ENCODE data around the gene SLC29A2.
"Not testable (repeated sequence)": the region's sequence is repeated elsewhere in the genome, so short reads cannot be mapped to it uniquely, and the experiment has no call there.

The SLC29A2 gene
- 9.8 reads per million, percentile 31 among the genes with 10 or more reads in this experiment for total RNA-seq

GRCh38 chr11:66371627-66372415, at the start of gene SLC29A2:
SLC29A2 (minus strand) TSS chr11:66371760; CDS start chr11:66371591, 169 bp downstream.
- peak; percentile 63 for DNase-seq

DNA sequence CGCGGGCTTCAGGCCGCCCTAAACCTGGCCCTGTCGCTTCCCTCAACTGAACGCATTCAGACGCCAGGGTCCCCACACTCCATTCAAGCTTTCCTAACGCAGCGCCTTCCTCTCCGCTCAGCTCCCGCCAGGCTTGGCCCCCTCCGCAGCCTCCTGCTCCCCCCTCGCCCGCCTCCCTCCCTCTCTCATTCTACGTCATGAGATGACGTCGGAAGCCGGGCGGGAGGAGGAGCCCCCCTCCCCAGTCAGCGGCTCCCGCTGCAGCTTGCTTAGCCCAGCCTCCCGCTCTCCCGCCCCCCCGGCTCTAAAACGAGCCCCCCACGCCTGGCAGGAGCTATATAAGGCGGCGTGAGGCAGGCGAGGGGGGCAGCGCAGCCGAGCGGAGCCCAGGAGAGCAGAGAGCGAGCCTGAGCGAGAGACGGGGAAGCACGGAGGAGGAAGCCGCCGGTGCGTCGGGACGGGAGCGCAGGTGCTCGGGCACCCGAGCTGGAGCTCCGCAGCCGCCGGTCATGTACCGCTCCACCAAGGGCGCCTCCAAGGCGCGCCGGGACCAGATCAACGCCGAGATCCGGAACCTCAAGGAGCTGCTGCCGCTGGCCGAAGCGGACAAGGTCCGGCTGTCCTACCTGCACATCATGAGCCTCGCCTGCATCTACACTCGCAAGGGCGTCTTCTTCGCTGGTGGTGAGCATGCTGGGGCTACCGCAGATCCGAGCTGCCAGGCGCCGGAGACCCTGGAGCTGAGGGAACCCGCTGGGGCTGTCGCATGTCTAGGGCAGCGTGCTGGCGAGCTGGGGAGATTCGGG, 49.3 kb upstream of the SLC29A2 start, which contains the start of gene NPAS4:
Gene NPAS4 (plus strand): TSS at position 365 of the 806 bp plus-strand sequence. CDS start 145 bp downstream, at position 510.
- DNase-seq, result no peak

GRCh38 chr11:66419825-66420224, 48.3 kb upstream of the SLC29A2 start:
- DNase-seq, result no peak

- no peak for DNase-seq
These were observed 47.4 kb upstream of the SLC29A2 start for GRCh38 chr11:66418986-66419308.

- peak; percentile 38 for DNase-seq
These were observed 46.8 kb upstream of the SLC29A2 start for GRCh38 chr11:66418168-66418985.

DNA sequence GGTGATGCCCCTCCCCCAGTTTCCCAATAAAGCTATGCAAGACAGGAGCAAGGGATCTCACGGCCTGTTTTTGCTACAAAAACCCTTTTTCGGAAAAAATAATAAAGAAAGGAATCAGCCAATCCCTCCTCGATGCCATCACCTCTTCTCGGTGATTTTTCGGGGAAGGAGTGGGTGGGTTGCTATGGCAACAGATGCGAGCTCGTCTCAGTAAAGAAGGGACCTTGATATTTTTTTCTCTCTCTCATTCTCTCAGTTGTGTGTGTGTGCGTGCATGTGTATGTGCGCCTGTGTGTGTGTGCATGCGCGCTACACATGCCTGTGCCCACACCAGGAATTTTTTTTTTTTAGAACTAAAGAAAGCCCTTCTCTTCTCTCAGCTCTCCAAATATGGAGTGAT, 45.4 kb upstream of the SLC29A2 start:
- no peak for DNase-seq

DNA sequence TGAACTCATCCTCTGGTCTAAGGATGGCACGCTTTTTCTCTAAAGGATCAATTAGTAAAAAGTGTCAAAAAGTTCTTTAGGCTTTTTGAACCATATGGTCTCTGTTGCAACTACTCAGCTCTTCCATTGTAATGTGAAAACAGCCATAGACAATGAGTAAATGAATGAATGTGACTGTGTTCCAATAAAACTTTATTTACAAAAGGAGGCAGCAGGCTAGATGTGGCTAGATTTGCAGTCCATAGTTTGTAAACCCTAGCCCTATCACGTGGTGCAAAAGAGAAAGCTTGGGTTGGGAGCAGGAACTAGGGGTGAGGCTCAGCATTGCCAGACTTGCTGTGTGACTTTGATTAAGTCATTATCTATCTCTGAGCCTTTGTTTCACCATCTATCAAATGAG, 43.9 kb upstream of the SLC29A2 start:
- DNase-seq, result no peak

- no peak for DNase-seq
These were observed 42.8 kb upstream of the SLC29A2 start for GRCh38 chr11:66414120-66414934.

GRCh38 chr11:66413167-66413566, 41.6 kb upstream of the SLC29A2 start:
- DNase-seq, result no peak

- DNase-seq, result no peak
These were observed 40.5 kb upstream of the SLC29A2 start for GRCh38 chr11:66412110-66412509.

- DNase-seq, result no peak
These were observed 39.8 kb upstream of the SLC29A2 start for GRCh38 chr11:66411323-66411722.

- no peak for DNase-seq
These were observed 38.6 kb upstream of the SLC29A2 start for GRCh38 chr11:66410191-66410590.

GRCh38 chr11:66409226-66409625, 37.7 kb upstream of the SLC29A2 start:
- no peak for DNase-seq

DNA sequence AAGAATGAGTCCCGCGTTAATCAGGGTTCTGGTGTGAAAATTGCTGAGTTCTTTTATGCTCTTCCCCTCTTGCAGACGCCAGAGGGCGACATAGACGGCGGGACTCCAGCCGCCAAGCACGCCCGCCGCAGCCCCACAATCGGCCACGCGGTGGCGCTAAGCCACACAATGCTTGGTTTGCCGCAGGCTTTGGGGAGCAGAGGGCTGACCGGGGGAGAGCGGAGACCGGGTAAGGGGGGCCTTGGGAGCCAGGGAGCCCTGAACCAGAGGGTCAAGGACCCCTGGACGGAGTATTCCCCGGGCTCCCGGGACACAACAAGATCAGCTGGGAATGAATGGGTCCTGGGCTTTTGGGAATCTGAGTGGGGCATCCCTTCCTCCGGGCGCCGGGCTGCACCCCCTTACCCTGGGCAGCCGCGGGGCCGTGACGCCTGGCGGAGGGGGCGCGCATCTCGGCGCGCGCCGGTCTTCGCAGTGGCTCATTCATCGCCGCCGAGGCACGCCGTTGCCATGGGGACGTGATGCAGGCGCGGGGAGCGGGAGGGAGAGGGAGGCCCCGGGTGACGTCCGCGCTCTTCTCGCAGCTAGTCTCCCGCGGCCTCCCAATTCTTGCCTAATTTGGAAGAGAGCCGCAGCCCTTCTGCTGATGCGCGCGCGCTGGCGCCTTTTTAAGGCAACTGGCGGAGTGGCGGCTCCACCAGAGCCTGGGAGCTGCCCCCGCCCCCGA, 37.1 kb upstream of the SLC29A2 start:
- peak; percentile 93 for DNase-seq

- no peak for DNase-seq
These were observed 36.1 kb upstream of the SLC29A2 start for GRCh38 chr11:66407651-66408050.

DNA sequence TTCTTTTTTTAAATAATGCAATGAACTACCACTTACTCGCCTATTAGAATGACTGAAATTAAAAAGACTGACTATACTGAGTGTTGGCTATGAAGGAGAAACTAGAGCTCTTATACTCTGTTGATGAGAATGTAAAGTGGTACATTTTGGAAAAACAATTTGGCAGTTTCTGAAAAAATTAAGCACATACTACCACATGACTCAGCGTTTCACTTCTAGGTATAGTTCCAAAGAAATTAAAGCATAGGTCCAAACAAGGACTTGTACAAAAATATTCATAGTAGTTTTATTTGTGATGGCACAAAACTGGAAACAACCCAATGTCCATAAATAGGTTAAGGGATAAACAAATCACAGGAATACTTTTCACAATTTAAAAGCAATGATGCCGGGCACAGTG, 22.4 kb upstream of the SLC29A2 start:
- DNase-seq, result no peak

GRCh38 chr11:66391322-66391721, 19.8 kb upstream of the SLC29A2 start:
- DNase-seq, result no peak

DNA sequence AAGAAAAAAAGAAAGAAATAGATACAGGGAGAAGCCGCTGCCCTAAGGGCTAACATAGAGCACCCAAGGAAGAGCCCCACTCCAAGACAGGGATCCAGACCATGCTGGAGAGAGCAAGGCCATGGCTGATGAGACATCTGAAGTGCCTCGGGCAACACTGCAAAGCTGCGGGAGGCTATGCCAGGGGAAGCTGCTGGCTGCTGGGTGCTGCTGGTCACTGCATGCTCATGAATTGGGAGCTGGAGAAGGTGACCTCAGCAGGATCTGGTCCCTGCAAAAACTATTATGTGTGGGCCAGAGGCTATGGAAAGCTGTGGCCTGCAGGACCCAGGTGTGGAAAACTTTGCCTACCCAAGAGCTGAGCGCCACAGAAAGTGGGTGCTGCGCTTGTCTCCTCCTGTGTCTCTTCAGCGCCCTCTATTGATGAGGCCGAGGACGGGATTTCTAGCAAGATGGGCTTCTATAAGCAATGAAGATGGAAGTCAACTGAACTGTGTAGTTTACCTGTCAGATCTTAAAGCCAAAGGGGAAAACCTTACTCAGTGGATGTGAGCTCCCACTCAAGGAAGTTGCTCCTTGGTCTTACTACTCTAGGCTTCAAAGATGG, 17.3 kb upstream of the SLC29A2 start:
- DNase-seq, result peak; percentile 62

DNA sequence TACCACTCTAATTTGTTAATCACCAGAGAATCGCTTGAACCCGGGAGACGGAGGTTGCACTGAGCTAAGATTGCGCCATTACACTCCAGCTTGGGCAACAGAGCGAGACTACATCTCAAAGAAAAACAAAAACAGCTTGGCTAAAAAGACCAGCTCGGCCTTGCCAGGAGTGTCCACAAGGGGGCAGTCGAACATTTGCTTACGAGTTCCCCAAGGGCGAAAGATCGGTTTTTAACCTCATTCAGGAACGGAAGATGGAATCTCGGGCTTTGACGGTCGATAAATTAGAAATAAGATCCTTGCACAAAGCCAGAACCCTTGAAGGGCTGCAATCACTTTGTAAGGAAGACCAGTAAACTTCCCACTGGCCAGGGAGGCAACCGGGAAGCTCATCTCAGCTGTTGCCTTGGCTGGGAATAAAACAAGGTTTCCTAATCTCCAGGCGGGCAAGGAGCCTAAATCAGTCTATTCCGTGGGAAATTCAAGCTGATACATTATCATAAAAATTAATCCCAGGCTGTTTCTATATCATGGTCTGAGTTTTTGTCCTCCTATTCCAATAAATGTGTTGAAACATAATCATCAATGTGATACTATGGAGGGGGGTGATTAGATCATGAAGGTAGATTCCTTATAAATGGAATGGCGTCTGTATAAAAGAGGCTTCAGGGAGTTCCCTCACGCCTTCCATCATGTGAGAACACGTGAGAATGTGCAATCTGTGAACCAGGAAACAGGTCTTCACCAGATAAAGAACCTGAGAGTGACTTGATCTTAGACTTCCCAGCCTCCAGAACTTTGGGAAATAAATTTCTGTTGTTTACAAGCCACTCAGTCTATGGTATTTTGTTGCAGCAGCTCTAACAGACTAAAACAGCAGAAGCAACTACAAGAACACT, 14.9 kb upstream of the SLC29A2 start:
- DNase-seq, result peak; percentile 79

DNA sequence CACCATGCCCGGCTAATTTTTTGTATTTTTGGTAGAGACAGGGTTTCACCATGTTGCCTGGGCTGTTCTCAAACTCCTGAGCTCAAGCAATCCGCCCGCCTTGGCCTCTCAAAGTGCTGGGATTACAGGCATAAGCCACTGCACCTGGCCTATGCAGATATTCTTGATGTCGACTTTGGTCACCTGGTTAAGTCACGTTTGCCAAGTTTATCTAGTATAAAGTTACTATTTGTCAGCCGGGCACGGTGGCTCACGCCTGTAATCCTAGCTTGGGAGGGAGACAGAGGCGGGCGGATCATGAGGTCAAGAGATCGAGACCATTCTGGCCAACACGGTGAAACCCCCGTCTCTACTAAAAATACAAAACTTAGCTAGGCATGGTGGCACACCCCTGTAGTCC, 12.8 kb upstream of the SLC29A2 start:
- DNase-seq, result not testable (repeated sequence)

Measured in effector CD4-positive, alpha-beta T cell (primary cell).